Ovary (tissue), 3 donors: Measurements from ENCODE around the gene BCAS1.

Experiments used
- CTCF ChIP-seq, 3 donors: fragments of 450-650 bp in 2 of 3; fragments of 200-600 bp in 1 of 3; IDR thresholded peaks; one replicate each; pipeline versions ENCODE4 v1.5.1 to v1.8.0; 2016 to 2022; ENCODE audit warnings: antibody characterized with exemption in 3 of 3, mild to moderate bottlenecking in 1 of 3
- EP300 ChIP-seq: sonication (generic); formaldehyde crosslinking; IDR thresholded peaks from one replicate; pipeline ENCODE4 v1.6.1; 2017; ENCODE audit warnings: antibody characterized with exemption
- donor health status: DM: no; HTN: no; CAD: no.

- TF ChIP-seq EP300 (no peak), CTCF (IDR thresholded peaks at IDR 0.05) (no peak)
Measured at GRCh38 chr20:54107600-54108325, 37.4 kb upstream of the BCAS1 start.
